HCT116 (cell line): ENCODE results near the gene KRT36.

ENCODE experiments used
- ATF3 ChIP-seq: IDR thresholded peaks from 2 replicates; pipeline ENCODE4 v1.6.1; 2012
- CEBPB ChIP-seq: IDR thresholded peaks from 2 replicates; pipeline ENCODE4 v1.6.1; 2012; ENCODE audit warnings: low read depth
- CTCF ChIP-seq, 3 experiments: fragments of 200-600 bp in 1 of 3; sonication (generic) in 1 of 3; IDR thresholded peaks in 2 of 3; conservative IDR thresholded peaks in 1 of 3; 2 replicates each; pipeline ENCODE4 v1.5.1; 2012 to 2017; ENCODE audit warnings: low read depth in 2 of 3, low read length in 2 of 3, antibody characterized with exemption in 1 of 3, borderline replicate concordance in 1 of 3, control low read depth in 1 of 3, mild to moderate bottlenecking in 1 of 3, mixed read lengths in 1 of 3, mixed run types in 1 of 3, moderate library complexity in 1 of 3; ENCODE audit not compliant: insufficient read depth in 1 of 3
- ELF1 ChIP-seq: IDR thresholded peaks from 2 replicates; pipeline ENCODE4 v1.6.1; 2012; ENCODE audit warnings: low read depth, borderline replicate concordance
- EZH2phosphoT487 ChIP-seq: fragments of 200-600 bp; IDR thresholded peaks from 2 replicates; pipeline ENCODE4 v1.6.1; 2018; ENCODE audit warnings: antibody characterized with exemption, borderline replicate concordance
- POLR2A ChIP-seq: IDR thresholded peaks from 2 replicates; pipeline ENCODE4 v1.7.0; 2011; ENCODE audit warnings: borderline replicate concordance; ENCODE audit not compliant: insufficient read depth, insufficient read length; ENCODE audit errors: extremely low read depth
- RAD21 ChIP-seq: IDR thresholded peaks from 2 replicates; pipeline ENCODE4 v1.6.1; 2012; ENCODE audit warnings: low read depth, mild to moderate bottlenecking
- REST ChIP-seq: IDR thresholded peaks from 2 replicates; pipeline ENCODE4 v1.6.1; 2012; ENCODE audit warnings: low read depth
- TCF7L2 ChIP-seq: IDR thresholded peaks from 2 replicates; pipeline ENCODE4 v1.7.0; 2011; ENCODE audit warnings: borderline replicate concordance, inconsistent platforms; ENCODE audit not compliant: insufficient read depth, insufficient read length; ENCODE audit errors: extremely low read depth
- YY1 ChIP-seq: IDR thresholded peaks from 2 replicates; pipeline ENCODE4 v1.6.1; 2011; ENCODE audit warnings: low read length, low read depth, moderate library complexity, mild to moderate bottlenecking; ENCODE audit not compliant: insufficient replicate concordance; ENCODE audit errors: extremely low read depth

- TF ChIP-seq CTCF (IDR thresholded peaks at IDR 0.05 in 2 of 3, conservative IDR thresholded peaks at IDR 0.05 in 1 of 3; ENCODE audit: borderline replicate concordance in 1 of 3, insufficient read depth in 1 of 3, low read depth in 2 of 3, low read length in 2 of 3): no peak
- no peak for TF ChIP-seq CEBPB
- TF ChIP-seq REST: no peak
- no peak for TF ChIP-seq POLR2A
- TF ChIP-seq RAD21: no peak
- TF ChIP-seq TCF7L2: no peak
- TF ChIP-seq YY1: no peak
- TF ChIP-seq EZH2phosphoT487: no peak
- no peak for TF ChIP-seq ATF3
- TF ChIP-seq ELF1: no peak
Observed at GRCh38 chr17:41476866-41477815, 12.6 kb downstream of the KRT36 start.
